DOHH2 (cell line): Measurements from ENCODE around the gene NRXN3.

Source experiments
- H3F3A ChIP-seq: fragments of 200-600 bp; sonication (generic), shearing (Covaris generic); 2 replicates; pipeline ENCODE4 v1.6.0; 2016; ENCODE audit warnings: antibody characterized with exemption, mild to moderate bottlenecking; ENCODE audit not compliant: control insufficient read depth, insufficient read depth
- H3K27ac ChIP-seq: fragments of 200-600 bp; sonication (generic); 2 replicates; pipeline ENCODE4 v1.5.1; 2014; ENCODE audit warnings: low read depth, mild to moderate bottlenecking, low read length, moderate library complexity
- H3K27me3 ChIP-seq: fragments of 200-600 bp; sonication (generic); 2 replicates; pipeline ENCODE4 v1.6.1; 2014; ENCODE audit warnings: mild to moderate bottlenecking, low read length, mixed read lengths; ENCODE audit not compliant: control insufficient read depth
- H3K36me3 ChIP-seq: fragments of 200-600 bp; sonication (generic); 2 replicates; pipeline ENCODE4 v1.6.1; 2014; ENCODE audit warnings: mild to moderate bottlenecking, low read length, moderate library complexity, mixed read lengths; ENCODE audit not compliant: control insufficient read depth
- H3K4me1 ChIP-seq: fragments of 200-600 bp; sonication (generic); 2 replicates; pipeline ENCODE4 v1.6.1; 2014; ENCODE audit warnings: mild to moderate bottlenecking, low read length, mixed read lengths; ENCODE audit not compliant: control insufficient read depth
- H3K4me2 ChIP-seq: fragments of 200-600 bp; sonication (generic); 2 replicates; pipeline ENCODE4 v1.6.0; 2014; ENCODE audit warnings: mild to moderate bottlenecking, low read length, moderate library complexity
- H3K4me3 ChIP-seq: fragments of 200-600 bp; sonication (generic); 2 replicates; pipeline ENCODE4 v1.5.1; 2014; ENCODE audit warnings: mild to moderate bottlenecking, low read length, mixed read lengths
- H3K79me2 ChIP-seq: fragments of 200-600 bp; sonication (generic); 2 replicates; pipeline ENCODE4 v1.6.1; 2014; ENCODE audit warnings: mild to moderate bottlenecking, low read length, mixed read lengths; ENCODE audit not compliant: control insufficient read depth
- H3K9me2 ChIP-seq: fragments of 200-600 bp; sonication (generic); replicated peaks from 2 replicates; pipeline ENCODE4 v1.6.1; 2014; ENCODE audit warnings: mild to moderate bottlenecking, low read length, mixed read lengths; ENCODE audit not compliant: control insufficient read depth
- H3K9me3 ChIP-seq: fragments of 200-600 bp; sonication (generic); 2 replicates; pipeline ENCODE4 v1.6.1; 2014; ENCODE audit warnings: antibody characterized with exemption, low read length, mixed read lengths; ENCODE audit not compliant: control insufficient read depth, insufficient read depth
- H4K20me1 ChIP-seq: fragments of 200-600 bp; sonication (generic); 2 replicates; pipeline ENCODE4 v1.6.0; 2014; ENCODE audit warnings: low read depth, mild to moderate bottlenecking, antibody characterized with exemption, low read length, moderate library complexity; ENCODE audit not compliant: control insufficient read depth, insufficient read depth
- EZH2phosphoT487 ChIP-seq: fragments of 200-600 bp; sonication (generic); IDR thresholded peaks from 2 replicates; pipeline ENCODE4 v1.6.1; 2017; ENCODE audit warnings: borderline replicate concordance, mild to moderate bottlenecking, antibody characterized with exemption, low read length, moderate library complexity, mixed read lengths
- TF ChIP-seq, protein P1 (sequence below): fragments of 200-600 bp; sonication (generic); IDR thresholded peaks from one replicate; pipeline ENCODE4 v1.5.1; 2014; ENCODE audit warnings: antibody characterized with exemption, mild to moderate bottlenecking, low read depth, low read length; ENCODE audit not compliant: poor library complexity, severe bottlenecking

Gene NRXN3

DNA sequence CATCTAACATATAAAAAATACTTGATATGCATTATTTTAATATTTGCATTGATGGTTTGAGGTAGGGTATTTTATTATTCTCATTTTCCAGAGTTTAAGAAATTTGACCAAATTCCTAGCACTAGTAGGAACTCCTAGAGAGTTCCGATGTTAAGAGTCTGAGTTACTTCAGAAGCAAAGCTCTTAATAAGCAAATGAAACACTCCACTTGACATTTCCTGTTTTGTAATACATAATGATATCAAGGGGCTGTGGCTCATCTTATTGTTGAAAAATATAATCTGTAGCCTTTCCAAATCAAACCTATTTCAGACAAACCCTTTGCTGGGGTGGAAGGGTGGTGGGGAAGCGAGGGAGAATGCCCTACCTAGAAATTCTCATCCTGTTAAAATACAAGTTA is 1685.6 kb downstream of the NRXN3 start:
- TF ChIP-seq, protein P1, sequence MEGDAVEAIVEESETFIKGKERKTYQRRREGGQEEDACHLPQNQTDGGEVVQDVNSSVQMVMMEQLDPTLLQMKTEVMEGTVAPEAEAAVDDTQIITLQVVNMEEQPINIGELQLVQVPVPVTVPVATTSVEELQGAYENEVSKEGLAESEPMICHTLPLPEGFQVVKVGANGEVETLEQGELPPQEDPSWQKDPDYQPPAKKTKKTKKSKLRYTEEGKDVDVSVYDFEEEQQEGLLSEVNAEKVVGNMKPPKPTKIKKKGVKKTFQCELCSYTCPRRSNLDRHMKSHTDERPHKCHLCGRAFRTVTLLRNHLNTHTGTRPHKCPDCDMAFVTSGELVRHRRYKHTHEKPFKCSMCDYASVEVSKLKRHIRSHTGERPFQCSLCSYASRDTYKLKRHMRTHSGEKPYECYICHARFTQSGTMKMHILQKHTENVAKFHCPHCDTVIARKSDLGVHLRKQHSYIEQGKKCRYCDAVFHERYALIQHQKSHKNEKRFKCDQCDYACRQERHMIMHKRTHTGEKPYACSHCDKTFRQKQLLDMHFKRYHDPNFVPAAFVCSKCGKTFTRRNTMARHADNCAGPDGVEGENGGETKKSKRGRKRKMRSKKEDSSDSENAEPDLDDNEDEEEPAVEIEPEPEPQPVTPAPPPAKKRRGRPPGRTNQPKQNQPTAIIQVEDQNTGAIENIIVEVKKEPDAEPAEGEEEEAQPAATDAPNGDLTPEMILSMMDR: no peak
- TF ChIP-seq EZH2phosphoT487: no peak
- H3K27ac ChIP-seq: no peak overlapping the region
- H3K36me3 ChIP-seq: no peaks in the 10 kb centered on the region
- no peaks in the 10 kb centered on the region for H3K79me2 ChIP-seq
- no peaks in the 10 kb centered on the region for H3K4me1 ChIP-seq
- H3K9me3 ChIP-seq: no peaks in the 10 kb centered on the region
- H3F3A ChIP-seq: no peaks in the 10 kb centered on the region
- H3K4me3 ChIP-seq: no peak overlapping the region
- no peak overlapping the region for H3K4me2 ChIP-seq
- no peaks in the 10 kb centered on the region for H3K27me3 ChIP-seq
- H4K20me1 ChIP-seq: no peaks in the 10 kb centered on the region
- no peaks in the 10 kb centered on the region for H3K9me2 ChIP-seq

DNA sequence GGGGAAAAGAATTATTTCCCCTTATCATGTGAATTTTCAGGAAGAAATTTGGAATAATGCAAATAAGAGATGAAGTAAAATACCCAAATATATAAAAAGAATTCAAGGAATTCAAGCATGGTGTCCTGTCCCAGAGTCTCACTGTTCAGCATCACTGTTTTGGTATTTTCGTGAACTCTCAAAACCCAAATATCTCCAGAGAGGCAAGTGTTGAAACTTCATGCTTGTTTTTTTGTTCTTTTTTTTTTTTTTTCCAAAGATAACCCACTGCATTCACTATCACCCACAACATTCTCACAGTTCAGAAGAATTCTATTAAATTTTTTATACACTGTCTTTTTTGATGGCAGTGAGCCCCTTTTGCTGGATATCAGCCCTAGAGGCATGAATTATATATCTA is 1686.2 kb downstream of the NRXN3 start:
- Histone ChIP-seq H3K9me3 (no peaks in the 10 kb centered on the region), H3K4me1 (no peaks in the 10 kb centered on the region), H4K20me1 (no peaks in the 10 kb centered on the region), H3K4me3 (no peak overlapping the region), H3F3A (no peaks in the 10 kb centered on the region), H3K36me3 (no peaks in the 10 kb centered on the region), H3K27me3 (no peaks in the 10 kb centered on the region), H3K4me2 (no peak overlapping the region), H3K27ac (no peak overlapping the region), H3K9me2 (no peaks in the 10 kb centered on the region), H3K79me2 (no peaks in the 10 kb centered on the region)
- TF ChIP-seq, protein P1: no peak
- no peak for TF ChIP-seq EZH2phosphoT487

DNA sequence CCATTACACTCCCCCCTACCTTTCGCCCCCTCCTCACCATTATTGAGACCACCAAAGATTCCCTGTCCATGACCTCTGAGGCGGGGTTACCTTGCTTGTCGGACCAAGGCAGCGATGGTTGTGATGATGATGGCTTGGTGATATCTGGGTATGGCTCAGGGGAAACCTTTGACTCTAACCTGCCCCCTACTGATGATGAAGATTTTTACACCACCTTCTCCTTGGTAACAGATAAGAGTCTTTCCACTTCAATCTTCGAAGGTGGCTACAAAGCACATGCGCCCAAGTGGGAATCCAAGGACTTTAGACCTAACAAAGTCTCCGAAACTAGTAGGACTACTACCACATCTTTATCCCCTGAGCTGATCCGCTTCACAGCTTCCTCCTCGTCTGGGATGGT is 1690.9 kb downstream of the NRXN3 start:
- Histone ChIP-seq H3K4me3 (no peak overlapping the region), H3K9me3 (no peaks in the 10 kb centered on the region), H3K27me3 (no peaks in the 10 kb centered on the region), H3K4me1 (no peaks in the 10 kb centered on the region), H3K4me2 (no peak overlapping the region), H3F3A (no peaks in the 10 kb centered on the region), H3K79me2 (no peaks in the 10 kb centered on the region), H3K36me3 (no peaks in the 10 kb centered on the region), H3K27ac (no peak overlapping the region), H4K20me1 (no peaks in the 10 kb centered on the region), H3K9me2 (no peaks in the 10 kb centered on the region)
- no peak for TF ChIP-seq EZH2phosphoT487
- TF ChIP-seq, protein P1: no peak

DNA sequence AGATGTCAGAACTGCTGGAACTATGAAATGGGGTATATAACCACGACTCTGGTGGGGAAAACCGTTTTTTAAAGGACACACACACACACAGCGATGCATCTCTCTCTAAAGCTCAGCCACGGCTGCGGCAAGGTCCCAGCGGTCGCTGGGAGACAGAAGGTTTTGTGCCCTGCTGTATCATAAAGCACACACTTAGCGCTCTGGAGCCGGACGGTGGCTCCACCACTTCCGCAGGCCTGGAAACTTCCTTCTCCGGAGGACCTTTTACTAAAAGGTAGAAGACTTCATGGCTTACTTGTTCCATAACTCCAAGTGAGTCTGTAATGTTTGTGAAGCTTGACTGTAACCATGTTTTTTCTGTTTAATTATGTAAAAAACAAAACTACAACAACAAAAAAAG is 1691.9 kb downstream of the NRXN3 start:
- Histone ChIP-seq H3K27ac (no peak overlapping the region), H3K79me2 (no peaks in the 10 kb centered on the region), H3K27me3 (no peaks in the 10 kb centered on the region), H3F3A (no peaks in the 10 kb centered on the region), H3K36me3 (no peaks in the 10 kb centered on the region), H3K4me2 (no peak overlapping the region), H3K9me2 (no peaks in the 10 kb centered on the region), H3K4me3 (no peak overlapping the region), H3K9me3 (no peaks in the 10 kb centered on the region), H3K4me1 (no peaks in the 10 kb centered on the region), H4K20me1 (no peaks in the 10 kb centered on the region)
- TF ChIP-seq, protein P1: no peak
- no peak for TF ChIP-seq EZH2phosphoT487
